Fibroblast of mammary gland (primary cell): ENCODE results near the gene ARFGAP3.
A peak's percentile ranks its signal among the peaks of the same experiment; 100 is the strongest.
"Not testable (repeated sequence)": the region's sequence is repeated elsewhere in the genome, so short reads cannot be mapped to it uniquely, and the experiment has no call there.

Experiments
- DNase-seq: peaks from one replicate; pipeline ENCODE4 v3.0.0-alpha.2; 2010; ENCODE audit warnings: low read depth
- H3K4me3 ChIP-seq: 2 replicates; pipeline ENCODE4 v1.5.1; 2011; ENCODE audit warnings: low read depth, mild to moderate bottlenecking, low read length, moderate library complexity; ENCODE audit not compliant: control insufficient read depth
- CTCF ChIP-seq: conservative IDR thresholded peaks from 2 replicates; pipeline ENCODE4 v1.5.1; 2011; ENCODE audit warnings: low read depth, low read length, inconsistent platforms; ENCODE audit not compliant: control insufficient read depth, insufficient read depth

ARFGAP3 gene

GRCh38 chr22:42766860-42767259 is 90.2 kb downstream of the ARFGAP3 start:
- no peak for DNase-seq
- no peak overlapping the region for H3K4me3 ChIP-seq
- no peak for TF ChIP-seq CTCF

- no peak for DNase-seq
- no peak for TF ChIP-seq CTCF
- no peak overlapping the region for H3K4me3 ChIP-seq
These were observed 92.1 kb downstream of the ARFGAP3 start for GRCh38 chr22:42764895-42765363.

- DNase-seq = no peak
- TF ChIP-seq CTCF = no peak
- H3K4me3 ChIP-seq = no peak overlapping the region
These were observed 93.0 kb downstream of the ARFGAP3 start for GRCh38 chr22:42763965-42764480.

GRCh38 chr22:42760806-42761565 is 96.1 kb downstream of the ARFGAP3 start:
- no peak overlapping the region for H3K4me3 ChIP-seq
- TF ChIP-seq CTCF = no peak
- DNase-seq = no peak

- no peak overlapping the region for H3K4me3 ChIP-seq
- TF ChIP-seq CTCF = peak; percentile 7
- peak; percentile 92 for DNase-seq
These were observed 98.0 kb downstream of the ARFGAP3 start for GRCh38 chr22:42758931-42759629.

GRCh38 chr22:42755553-42755952 is 101.5 kb downstream of the ARFGAP3 start:
- DNase-seq = peak; percentile 96
- not testable (repeated sequence) for H3K4me3 ChIP-seq

- not testable (repeated sequence) for DNase-seq
These were observed 102.0 kb downstream of the ARFGAP3 start for GRCh38 chr22:42755121-42755520.

More at GRCh38 chr22:42755121-42755520, 102.0 kb downstream of the ARFGAP3 start:
- H3K4me3 ChIP-seq = not testable (repeated sequence)
